Effector CD8-positive, alpha-beta T cell (primary cell): Measurements from ENCODE around the gene TMEM234.
A peak's percentile ranks its signal among the peaks of the same experiment; 100 is the strongest.

Experiments used
- DNase-seq: peaks from one replicate; lab custom pipeline; 2025; lab: John Stamatoyannopoulos, UW

Gene TMEM234

GRCh38 chr1:32199717-32200072 lies 22.5 kb downstream of the TMEM234 start:
- no peak for DNase-seq

GRCh38 chr1:32199043-32199716 lies 23.0 kb downstream of the TMEM234 start:
- no peak for DNase-seq

- no peak for DNase-seq
These were observed 23.7 kb downstream of the TMEM234 start for GRCh38 chr1:32198237-32199042.

- DNase-seq, result no peak
These were observed 24.3 kb downstream of the TMEM234 start for GRCh38 chr1:32197837-32198236.

GRCh38 chr1:32197074-32197473 lies 25.1 kb downstream of the TMEM234 start:
- no peak for DNase-seq

- no peak for DNase-seq
These were observed 26.0 kb downstream of the TMEM234 start for GRCh38 chr1:32195972-32196823.

- no peak for DNase-seq
These were observed 26.6 kb downstream of the TMEM234 start for GRCh38 chr1:32195531-32195930.

- no peak for DNase-seq
These were observed 27.2 kb downstream of the TMEM234 start for GRCh38 chr1:32194984-32195383.

- DNase-seq, result no peak
These were observed 29.8 kb downstream of the TMEM234 start for GRCh38 chr1:32192220-32192948.

- DNase-seq, result no peak
These were observed 34.3 kb downstream of the TMEM234 start for GRCh38 chr1:32187850-32188249.

- no peak for DNase-seq
These were observed 35.7 kb downstream of the TMEM234 start for GRCh38 chr1:32186491-32186890.

- DNase-seq, result no peak
These were observed 36.1 kb downstream of the TMEM234 start for GRCh38 chr1:32186077-32186476.

GRCh38 chr1:32184650-32185049 lies 37.5 kb downstream of the TMEM234 start:
- no peak for DNase-seq

- no peak for DNase-seq
These were observed 40.1 kb downstream of the TMEM234 start for GRCh38 chr1:32182060-32182459.

GRCh38 chr1:32181563-32181962 lies 40.6 kb downstream of the TMEM234 start:
- DNase-seq, result no peak

- DNase-seq, result no peak
These were observed 41.1 kb downstream of the TMEM234 start for GRCh38 chr1:32181065-32181464.

- no peak for DNase-seq
These were observed 41.7 kb downstream of the TMEM234 start for GRCh38 chr1:32180186-32181060.

GRCh38 chr1:32179443-32180185 lies 42.5 kb downstream of the TMEM234 start, which contains the start of gene TXLNA:
Gene TXLNA (plus strand): TSS chr1:32179675. CDS start chr1:32180346, 671 bp downstream.
- DNase-seq, result peak; percentile 83

- no peak for DNase-seq
These were observed 43.0 kb downstream of the TMEM234 start for GRCh38 chr1:32179193-32179442.
